NT2/D1 (cell line): Measurements from ENCODE around the gene PDCD4.

Experiments used
- YY1 ChIP-seq: IDR thresholded peaks from 2 replicates; pipeline ENCODE4 v1.6.1; 2011; ENCODE audit not compliant: insufficient read length, insufficient read depth
- ZNF274 ChIP-seq: IDR thresholded peaks from 2 replicates; pipeline ENCODE4 v1.6.1; 2011; ENCODE audit warnings: mild to moderate bottlenecking, low read depth, low read length

- TF ChIP-seq ZNF274 (no peak), YY1 (no peak)
Observed at GRCh38 chr10:110873951-110874350, 2.2 kb downstream of the PDCD4 start.
